Middle frontal gyrus (tissue), 1 donor: ENCODE data around the gene DPM2.

Experiments
- DNase-seq: peaks from one replicate; pipeline ENCODE4 v3.0.0-alpha.2; 2015; ENCODE audit warnings: low spot score; ENCODE audit errors: extremely low spot score

DPM2 gene

GRCh38 chr9:127937056-127937387, 632 bp downstream of the DPM2 start:
- no peak for DNase-seq

DNA sequence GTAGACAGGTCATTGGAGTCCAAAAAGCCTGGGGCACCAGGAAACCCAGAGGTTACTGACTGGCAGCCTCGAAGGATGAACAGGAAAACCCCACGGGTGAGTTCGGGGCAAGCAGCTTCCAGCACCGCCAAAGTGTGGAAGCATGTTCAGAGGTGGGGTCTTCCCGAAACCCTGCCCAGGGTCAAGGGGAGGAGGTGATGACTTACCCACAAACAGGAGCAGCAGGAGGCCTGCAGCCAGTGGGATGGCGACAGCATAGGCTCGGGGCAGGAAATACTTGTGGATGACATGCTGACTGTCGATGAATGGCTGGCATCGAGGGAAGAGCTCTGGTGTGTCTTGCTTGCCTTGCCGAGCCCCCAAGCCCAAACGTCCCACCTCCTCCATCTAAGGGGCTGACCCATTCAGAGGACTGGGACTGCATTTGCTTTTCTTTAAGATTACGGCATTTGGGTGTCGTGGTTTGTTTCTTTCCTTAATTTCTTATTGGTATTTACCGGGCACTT, 1.3 kb downstream of the DPM2 start:
- no peak for DNase-seq

GRCh38 chr9:127935765-127936221, 1.9 kb downstream of the DPM2 start:
- DNase-seq = no peak

DNA sequence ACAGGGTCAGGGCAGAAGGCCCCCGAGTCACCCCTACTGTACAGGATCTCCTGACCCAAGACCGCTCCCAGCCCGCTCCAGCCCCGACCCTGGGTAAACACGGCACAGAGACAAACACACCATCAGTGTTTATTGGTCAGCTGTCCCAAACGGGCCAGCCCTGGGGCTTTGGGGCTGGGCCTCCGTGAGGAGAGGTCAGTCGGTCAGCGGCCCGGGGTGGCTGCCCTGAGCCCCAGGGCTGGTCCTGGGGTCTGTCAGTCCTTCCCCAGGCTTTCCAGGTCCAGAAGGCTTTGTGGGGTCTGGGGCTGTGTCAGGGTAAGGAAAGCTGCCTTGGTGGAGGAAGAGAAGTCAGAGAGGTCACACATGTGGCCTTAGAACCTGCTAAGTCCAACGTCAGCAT, 2.7 kb downstream of the DPM2 start:
- DNase-seq = no peak

GRCh38 chr9:127934248-127934647, 3.4 kb downstream of the DPM2 start:
- DNase-seq = no peak

- no peak for DNase-seq
Measured at GRCh38 chr9:127931092-127931881, 6.4 kb downstream of the DPM2 start.

- DNase-seq = peak; percentile 78
Measured at GRCh38 chr9:127930231-127931091, 7.2 kb downstream of the DPM2 start, which contains the start of gene PIP5KL1. TSS of gene PIP5KL1 (minus strand) at chr9:127930777. CDS start at chr9:127930752, 25 bp downstream.

DNA sequence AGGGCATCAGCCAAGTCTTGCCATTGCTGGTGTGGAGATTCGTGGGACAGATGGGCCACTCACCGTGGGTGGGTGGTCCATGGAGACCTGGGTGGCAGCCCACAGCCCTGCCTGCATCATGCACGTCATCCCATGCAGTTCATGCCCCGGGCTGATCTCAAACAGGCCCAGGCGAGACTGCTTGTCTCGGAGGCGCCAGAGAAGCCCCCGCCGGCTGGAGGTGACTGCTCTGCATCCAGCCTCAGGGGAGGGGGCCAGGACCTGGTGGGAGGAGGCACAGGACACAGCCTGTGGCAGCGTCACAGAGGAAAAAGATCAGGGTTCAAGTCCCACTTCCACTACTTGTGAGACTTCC, 8.1 kb downstream of the DPM2 start:
- no peak for DNase-seq

DNA sequence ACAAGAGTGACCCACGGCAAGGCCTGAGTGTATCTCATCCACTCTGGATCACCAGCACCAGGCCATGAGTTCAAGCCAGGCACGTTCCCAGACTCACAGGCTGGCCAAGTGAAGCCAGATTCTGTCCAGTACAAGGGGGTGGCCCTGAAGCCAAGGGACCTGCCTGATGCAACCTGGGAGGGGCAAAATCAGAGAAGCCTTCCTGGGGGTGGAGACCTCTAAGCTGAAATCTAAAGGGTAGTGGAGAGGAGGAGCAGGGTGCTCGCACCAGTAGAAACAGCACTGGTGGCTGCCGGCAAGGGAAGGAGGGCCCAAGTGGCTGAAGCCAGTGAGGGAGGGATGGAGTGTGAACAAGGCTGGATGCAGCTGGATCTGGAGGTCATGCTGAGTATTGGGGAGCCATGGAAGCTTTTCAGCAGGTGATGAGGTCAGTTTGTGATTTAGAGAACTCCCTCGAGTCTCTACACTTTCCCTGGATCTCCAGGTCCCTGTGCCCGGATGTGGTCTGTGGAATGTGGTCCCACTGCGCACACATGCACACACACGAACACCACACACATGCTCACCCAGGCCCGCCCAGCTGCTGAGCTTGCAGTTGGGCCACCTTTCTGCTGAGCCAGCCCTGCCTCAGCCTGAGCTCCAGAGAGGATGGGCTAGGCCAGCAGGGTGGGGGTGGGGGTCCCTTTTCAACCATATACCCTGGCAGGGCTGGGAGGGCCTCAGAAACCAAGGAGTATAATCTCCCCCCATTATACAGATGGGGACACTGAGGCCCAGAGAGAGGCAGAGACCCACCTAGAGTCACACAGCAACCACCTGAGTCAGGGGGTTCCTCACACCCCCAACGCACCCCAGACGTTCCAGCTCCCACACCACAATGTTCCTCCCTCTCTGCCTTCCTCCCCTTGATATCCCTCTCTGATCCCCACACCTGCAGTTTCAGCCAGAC, 8.7 kb downstream of the DPM2 start:
- DNase-seq = no peak

DNA sequence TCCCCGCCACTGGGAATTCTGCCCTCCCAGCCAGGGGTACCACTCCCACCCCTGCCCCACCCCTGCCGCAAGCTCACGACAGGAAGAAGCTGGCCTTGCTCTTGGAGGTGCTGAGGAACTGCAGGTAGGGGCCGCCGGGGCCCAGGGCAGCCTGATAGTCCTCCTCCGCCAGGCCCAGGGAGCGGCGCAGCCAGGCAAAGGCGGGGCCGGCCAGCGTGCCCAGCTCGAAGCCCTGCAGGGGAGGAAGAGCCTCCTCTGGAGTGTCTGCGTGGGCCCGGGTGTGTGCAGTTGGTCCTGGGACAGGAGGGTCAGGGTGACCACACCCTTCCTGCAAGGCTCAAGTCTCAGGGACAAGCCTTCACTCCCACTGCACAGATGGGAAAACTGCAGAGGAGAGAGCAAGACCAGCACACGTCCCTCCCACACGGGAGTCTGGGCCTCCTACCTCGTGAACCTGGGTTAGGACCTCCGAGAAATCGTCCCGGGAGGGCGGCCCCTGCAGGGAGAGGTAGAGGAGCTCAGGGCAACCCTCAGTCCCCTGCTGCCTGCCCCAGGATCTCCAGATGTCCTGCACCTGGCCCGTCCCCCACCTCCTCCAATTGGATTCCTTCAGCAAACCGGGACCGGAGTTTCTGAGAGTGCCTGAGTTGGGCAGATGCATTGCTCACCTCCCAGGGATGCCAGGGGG, 9.5 kb downstream of the DPM2 start:
- no peak for DNase-seq

GRCh38 chr9:127927201-127927987, 10.3 kb downstream of the DPM2 start:
- DNase-seq = no peak

GRCh38 chr9:127926906-127927200, 10.8 kb downstream of the DPM2 start:
- no peak for DNase-seq

GRCh38 chr9:127925959-127926905, 11.4 kb downstream of the DPM2 start:
- DNase-seq = no peak

GRCh38 chr9:127924736-127925444, 12.8 kb downstream of the DPM2 start:
- no peak for DNase-seq

DNA sequence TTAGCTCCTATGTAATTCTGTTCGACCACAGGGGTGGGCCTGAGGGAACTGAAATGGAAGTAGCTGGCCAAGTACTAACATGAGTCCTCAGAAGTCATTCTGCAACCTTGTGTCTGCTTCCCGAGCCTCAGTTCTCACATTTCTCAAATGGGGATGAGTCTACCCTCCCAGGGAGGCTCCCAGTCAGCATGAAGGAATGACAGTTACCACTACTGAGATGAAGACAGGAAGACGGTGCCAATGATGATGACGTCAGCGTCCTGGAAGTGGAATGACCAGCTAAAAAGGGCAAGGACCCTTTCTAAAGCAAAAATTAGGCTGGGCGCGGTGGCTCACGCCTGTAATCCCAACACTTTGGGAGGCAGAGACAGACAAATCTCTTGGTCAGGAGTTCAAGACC, 13.9 kb downstream of the DPM2 start:
- no peak for DNase-seq

DNA sequence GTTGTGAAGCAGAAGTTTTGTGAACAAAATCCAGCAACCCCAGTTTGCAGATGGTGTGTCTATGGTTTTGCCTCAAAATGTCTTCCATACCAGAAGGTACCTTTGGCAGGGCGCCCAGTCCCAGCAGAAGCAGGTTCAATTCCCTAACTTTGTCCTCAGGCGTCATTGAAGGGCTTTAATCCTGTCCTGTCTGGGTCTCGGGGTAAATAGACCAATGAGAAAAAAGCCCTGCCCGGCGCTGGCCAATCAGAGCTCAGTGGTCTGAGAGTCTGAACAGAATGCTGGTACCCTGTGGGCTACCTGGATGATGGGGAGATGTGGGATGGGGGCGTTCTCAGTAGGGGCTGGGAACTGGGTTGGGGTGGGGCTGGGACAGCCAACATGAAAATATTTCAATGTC, 14.6 kb downstream of the DPM2 start:
- no peak for DNase-seq

GRCh38 chr9:127921557-127922120, 16.0 kb downstream of the DPM2 start:
- no peak for DNase-seq

- no peak for DNase-seq
Measured at GRCh38 chr9:127920794-127921193, 16.9 kb downstream of the DPM2 start.
